ENCODE measurements around the gene MLLT11. TPM values are rescaled to one million over a fixed set of nuclear protein-coding genes. Genes with fewer than 3 reads are reported as not detected.
"Not testable (repeated sequence)": the region's sequence is repeated elsewhere in the genome, so short reads cannot be mapped to it uniquely, and the experiment has no call there.

MLLT11 gene
- total RNA-seq, 2 donors from 2014 or later, result 2.0 to 3.2 TPM

GRCh38 chr1:151051356-151052009, 8.7 kb upstream of the MLLT11 start:
- no peak for DNase-seq (ENCODE audit: low spot score)
- intact Hi-C loops (cut with DNase I), result no loop called here

DNA sequence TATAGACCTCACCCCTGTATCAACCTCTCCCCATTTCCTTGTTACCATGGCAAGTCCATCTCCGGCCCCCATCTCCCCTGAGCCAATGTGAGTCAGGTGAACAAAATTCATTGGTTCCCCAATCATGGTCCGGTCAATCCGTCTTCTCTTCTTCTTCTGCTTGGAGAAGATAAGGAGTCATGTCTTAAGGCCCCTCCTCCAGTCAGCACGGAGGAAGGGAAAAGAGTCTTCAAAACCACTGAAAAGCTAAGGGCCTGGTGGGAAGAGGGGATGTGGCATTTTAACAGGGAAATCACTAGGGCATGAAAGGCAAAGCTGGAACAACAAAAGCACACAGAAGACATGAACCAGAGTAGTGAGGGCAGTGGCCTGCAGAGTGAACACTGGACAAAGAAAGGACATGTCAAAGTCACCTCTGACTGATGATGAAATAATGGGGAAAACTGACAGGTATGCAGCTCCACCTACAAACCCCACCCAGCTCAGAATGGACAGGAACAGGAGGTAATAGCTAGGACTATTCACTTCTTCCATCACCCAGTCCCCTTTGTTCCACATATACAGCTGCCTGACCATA, 5.1 kb upstream of the MLLT11 start:
- intact Hi-C loops (cut with DNase I), result no loop called here
- DNase-seq (ENCODE audit: low spot score), result no peak

GRCh38 chr1:151055581-151055980, 4.6 kb upstream of the MLLT11 start:
- no peak for DNase-seq (ENCODE audit: low spot score)
- intact Hi-C loops (cut with DNase I), result no loop called here

GRCh38 chr1:151056149-151056548, 4.0 kb upstream of the MLLT11 start:
- DNase-seq (ENCODE audit: low spot score), result no peak
- intact Hi-C loops (cut with DNase I), result no loop called here

DNA sequence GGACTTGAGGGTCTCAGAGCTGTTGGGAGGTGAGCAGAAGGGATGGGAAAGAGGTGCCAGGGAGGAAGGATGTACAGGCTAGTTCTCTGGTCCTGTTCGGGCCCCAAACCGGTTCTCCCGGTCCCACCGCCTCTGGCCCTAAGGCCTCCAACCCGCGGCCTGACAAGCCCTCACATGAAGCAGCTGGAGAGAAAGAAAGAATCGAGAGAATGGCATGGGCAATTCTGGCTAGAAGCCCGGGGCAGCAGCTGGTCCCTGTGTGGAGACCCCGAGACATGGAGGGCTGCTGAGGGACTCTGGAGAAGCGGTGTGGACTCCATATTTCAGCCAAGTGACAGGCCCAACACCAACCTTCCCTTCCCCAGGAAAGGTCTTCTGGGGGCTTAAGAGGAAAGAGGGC, 1.5 kb upstream of the MLLT11 start:
- intact Hi-C loops (cut with DNase I), result no loop called here
- no peak for DNase-seq (ENCODE audit: low spot score)

DNA sequence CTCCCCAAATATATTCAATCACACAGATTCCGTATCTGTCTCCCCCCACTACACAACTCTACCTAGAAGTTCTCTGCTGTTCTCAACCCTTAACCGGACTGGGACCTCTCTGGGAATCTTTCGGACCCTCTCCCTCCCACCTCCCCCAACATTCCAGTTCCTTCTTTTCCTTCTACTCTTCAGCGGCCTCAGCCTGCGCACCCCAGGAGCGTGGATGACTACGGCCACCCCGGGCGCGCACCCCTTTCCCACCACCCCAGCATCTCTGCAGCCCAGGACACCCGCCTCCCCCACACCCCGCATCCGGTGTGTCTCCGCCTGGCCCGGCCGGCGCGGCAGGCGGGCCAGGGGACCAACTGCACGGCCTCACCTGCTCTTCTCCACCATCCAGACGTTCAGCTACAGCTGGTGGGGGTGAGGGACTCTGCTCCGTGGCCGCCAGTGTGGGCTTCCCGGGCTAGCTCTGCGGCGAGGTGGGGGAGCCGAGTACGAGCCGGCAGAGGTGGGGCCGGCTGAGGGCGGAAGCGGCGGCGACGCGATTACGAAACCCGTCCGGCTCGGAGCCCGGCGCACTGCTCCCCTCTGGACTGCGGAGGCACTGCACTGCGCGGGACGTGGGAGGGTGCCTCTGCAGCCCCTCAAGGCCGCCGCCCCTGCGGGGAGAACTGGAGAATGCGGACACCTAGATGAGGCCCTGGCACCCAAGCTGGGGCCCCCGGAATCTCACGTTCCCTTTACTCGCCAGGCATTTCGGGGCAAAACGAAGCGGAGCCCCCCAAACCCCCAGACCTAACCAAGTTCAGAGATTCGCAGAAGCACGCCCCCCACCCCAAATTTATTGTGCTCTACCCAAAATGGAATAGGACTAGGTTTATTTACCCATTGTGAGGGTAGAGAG, 839 bp upstream of the MLLT11 start, which contains the start of gene CDC42SE1:
CDC42SE1 (minus strand) TSS at position 514 of the 898 bp plus-strand sequence. CDS start 3,892 bp downstream, outside the sequence.
- DNase-seq (ENCODE audit: low spot score), result peak; percentile 96
- intact Hi-C loops (cut with DNase I), result no loop called here

DNA sequence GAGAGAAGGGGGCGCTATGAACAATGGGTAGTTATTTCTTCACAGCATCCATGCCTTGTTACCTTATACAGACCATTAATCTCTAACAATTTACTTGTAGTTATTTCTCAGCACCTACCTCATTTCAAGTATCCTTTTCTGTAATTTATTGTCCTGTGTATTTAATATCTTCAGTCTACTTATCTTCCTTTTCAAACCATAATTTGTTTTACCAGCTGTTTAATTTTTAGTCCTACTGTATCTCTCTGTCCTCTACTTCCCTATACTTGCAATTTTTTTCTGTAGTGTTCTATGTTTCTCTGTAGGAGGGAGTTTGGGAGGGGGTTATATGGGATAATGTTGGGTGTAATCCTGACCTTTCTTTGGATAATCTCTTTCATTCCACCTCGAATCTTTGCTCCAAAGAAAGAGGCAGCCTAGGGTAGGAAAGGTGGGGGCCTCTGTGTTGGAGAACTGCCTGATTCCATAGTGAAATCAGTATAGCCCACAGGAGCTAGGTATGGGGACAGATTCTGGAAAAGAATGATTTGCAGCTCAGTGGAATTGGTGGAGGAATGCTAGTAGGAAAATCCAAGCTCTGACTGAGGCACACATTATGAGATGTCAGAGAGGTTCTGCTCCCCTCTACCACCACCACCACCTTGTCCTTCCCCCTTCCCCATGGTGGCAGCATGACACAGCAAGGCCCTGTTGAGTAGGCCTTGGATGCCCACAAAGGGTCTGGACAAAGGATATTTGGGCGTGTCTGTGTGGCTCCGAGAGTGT, 642 bp downstream of the MLLT11 start:
- no peak for DNase-seq (ENCODE audit: low spot score)
- intact Hi-C loops (cut with DNase I), result no loop called here

DNA sequence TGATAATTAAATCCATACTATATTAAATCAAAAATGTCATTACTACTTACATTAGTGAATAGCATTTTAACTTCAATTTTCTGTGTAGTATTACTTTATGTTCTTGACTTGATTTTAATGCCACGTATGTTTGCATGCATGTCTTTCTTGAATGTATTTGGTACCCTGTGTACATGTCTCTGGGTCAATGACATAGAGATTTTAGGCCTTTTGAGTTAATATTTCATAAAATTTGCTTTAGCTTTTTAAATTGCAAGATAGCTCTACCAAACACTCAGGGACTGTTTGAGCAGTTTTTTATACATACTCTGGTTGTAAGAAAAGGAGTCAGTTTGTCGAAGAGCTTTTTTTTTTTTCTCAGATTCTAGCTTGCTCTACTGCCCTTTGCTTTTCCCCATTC, 1.5 kb downstream of the MLLT11 start:
- intact Hi-C loops (cut with DNase I), result no loop called here
- no peak for DNase-seq (ENCODE audit: low spot score)

GRCh38 chr1:151062741-151063371, 2.7 kb downstream of the MLLT11 start:
- intact Hi-C loops (cut with DNase I), result no loop called here
- no peak for DNase-seq (ENCODE audit: low spot score)

GRCh38 chr1:151065089-151065645, 5.0 kb downstream of the MLLT11 start:
- no peak for DNase-seq (ENCODE audit: low spot score)
- intact Hi-C loops (cut with DNase I), result no loop called here

DNA sequence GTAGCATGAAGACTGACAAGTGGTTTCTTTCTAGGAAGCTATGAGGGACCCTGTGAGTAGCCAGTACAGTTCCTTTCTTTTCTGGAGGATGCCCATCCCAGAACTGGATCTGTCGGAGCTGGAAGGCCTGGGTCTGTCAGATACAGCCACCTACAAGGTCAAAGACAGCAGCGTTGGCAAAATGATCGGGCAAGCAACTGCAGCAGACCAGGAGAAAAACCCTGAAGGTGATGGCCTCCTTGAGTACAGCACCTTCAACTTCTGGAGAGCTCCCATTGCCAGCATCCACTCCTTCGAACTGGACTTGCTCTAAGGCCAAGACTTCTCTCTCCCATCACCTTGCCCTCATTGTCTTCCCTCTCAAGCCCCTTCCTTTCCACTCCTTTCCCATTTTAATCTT, 7.0 kb downstream of the MLLT11 start:
- intact Hi-C loops (cut with DNase I), result no loop called here
- no peak for DNase-seq (ENCODE audit: low spot score)

- no peak for DNase-seq (ENCODE audit: low spot score)
- intact Hi-C loops (cut with DNase I), result no loop called here
Observed at GRCh38 chr1:151069103-151069486, 8.9 kb downstream of the MLLT11 start.

GRCh38 chr1:151070474-151071276, 10.5 kb downstream of the MLLT11 start, which contains the start of gene GABPB2:
TSS of gene GABPB2 (plus strand) at chr1:151070761. CDS start at chr1:151088190, 17,429 bp downstream.
- peak; percentile 97 for DNase-seq (ENCODE audit: low spot score)
- intact Hi-C loops (cut with DNase I), result no loop called here

DNA sequence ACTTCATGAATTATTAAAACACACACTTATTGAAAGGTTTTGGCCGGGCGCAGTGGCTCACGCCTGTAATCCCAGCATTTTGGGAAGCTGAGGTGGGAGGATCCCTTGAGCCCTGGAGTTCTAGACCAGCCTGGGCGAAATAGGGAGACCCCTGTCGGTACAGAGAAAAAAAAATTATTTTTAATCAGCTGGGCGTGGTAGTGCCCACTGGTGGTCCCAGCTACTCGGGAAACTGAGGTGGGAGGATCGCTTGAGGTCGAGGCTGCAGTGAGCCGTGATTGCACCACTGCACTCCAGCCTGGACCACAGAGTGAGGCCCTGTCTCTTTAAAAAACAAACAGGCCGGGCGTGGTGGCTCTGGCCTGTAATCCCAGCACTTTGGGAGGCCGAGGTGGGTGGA, 12.0 kb downstream of the MLLT11 start:
- intact Hi-C loops (cut with DNase I), result no loop called here
- DNase-seq (ENCODE audit: low spot score), result no peak

GRCh38 chr1:151085953-151086559, 25.9 kb downstream of the MLLT11 start:
- DNase-seq (ENCODE audit: low spot score), result peak; percentile 25
- intact Hi-C loops (cut with DNase I), result no loop called here

GRCh38 chr1:151097426-151097825, 37.2 kb downstream of the MLLT11 start:
- not testable (repeated sequence) for DNase-seq (ENCODE audit: low spot score)
- intact Hi-C loops (cut with DNase I), result loop anchor here in 1 of 2 donors (5.0 kb wide), 1 partner anchor 60 kb away; the partner anchor contains the start of gene TNFAIP8L2

DNA sequence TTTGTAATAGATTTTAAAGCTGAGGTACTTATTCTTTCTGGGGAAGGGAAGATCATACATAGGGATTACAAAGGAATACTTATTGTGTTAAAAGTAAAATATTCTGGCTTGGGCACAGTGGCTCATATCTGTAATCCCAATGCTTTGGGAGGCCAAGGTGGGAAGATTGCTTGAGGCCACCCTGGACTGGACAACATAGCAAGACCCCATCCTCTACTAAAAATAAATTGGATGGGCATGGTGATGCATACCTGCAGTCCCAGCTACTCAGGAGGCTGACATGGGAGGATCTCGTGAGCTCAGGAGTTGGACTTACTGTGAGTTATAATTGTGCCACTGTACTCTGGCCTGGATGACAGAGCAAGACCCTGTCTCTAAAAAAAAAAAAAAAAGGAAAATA, 37.9 kb downstream of the MLLT11 start:
- DNase-seq (ENCODE audit: low spot score), result peak; percentile 28
- intact Hi-C loops (cut with DNase I), result loop anchor here in 1 of 2 donors (5.0 kb wide), 1 partner anchor 59 kb away; the partner anchor contains the start of gene TNFAIP8L2

Data from posterior vena cava (tissue), 2 donors.